Measurements from ENCODE around the gene LMX1A.

The LMX1A gene

GRCh38 chr1:165355977-165356811, at the start of gene LMX1A:
Gene LMX1A, minus strand, starts transcription at chr1:165356715. Its CDS starts 1,156 bp downstream, at chr1:165355559.
- DNase-seq (ENCODE audit: low read depth in 2 of 2): no peak

DNA sequence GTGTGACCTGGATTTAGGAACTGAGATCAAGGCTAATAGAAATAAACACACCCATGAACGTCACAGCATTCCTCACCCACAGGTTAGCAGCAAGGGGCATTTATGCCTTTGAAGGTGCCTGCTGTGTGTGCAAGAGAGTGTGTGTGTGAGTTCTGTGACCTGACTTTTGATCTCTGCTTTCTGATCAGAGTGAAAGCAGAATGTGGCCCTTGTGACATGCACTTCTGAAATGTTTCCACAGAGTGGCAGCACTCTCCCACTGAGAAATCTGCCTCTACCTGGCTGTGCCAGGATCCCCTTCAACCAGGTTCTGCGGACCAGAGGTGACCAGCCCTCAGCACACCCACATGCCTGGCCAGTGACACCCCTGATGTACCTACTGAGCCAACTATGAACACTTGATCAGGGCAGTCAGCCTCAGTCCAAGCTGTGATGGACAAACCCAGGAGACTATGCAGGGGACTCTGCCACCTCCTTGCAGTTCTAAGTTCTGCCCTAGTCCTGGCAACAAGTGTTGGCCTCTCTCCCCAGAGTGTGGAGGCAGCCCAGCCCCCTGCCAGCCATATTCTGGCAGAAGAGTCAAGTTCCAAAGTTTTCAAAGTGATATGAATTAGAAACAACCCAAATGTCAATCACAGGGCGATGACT, 47.4 kb upstream of the LMX1A start:
- DNase-seq (ENCODE audit: low read depth in 2 of 2): no peak

GRCh38 chr1:165402517-165403111, 46.1 kb upstream of the LMX1A start:
- DNase-seq (ENCODE audit: low read depth in 2 of 2): no peak

DNA sequence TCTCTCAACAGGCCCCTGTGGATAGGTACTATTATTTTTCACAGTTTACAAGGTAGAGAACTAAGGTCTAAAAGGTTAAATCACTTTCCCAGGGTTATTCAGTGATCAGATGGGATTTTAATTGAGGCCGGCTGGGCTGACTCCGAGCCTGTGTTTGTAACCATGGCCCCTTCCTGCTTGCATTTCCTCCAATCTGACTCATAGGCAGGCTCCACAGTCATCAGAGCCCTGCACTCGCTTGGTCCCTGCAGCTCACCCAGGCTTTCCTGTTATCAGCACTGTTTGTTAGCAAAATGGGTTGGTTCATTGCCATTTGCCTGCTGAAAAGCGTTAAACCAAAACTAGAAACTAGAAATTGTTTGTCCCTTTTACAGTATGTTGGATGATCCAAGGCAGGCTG, 41.4 kb upstream of the LMX1A start:
- DNase-seq (ENCODE audit: low read depth in 2 of 2): no peak

GRCh38 chr1:165395901-165396300, 39.4 kb upstream of the LMX1A start:
- DNase-seq (ENCODE audit: low read depth in 2 of 2): no peak

GRCh38 chr1:165395478-165395877, 39.0 kb upstream of the LMX1A start:
- DNase-seq (ENCODE audit: low read depth in 2 of 2): no peak

- peak; percentile 77 for DNase-seq (ENCODE audit: low read depth in 2 of 2)
Measured at GRCh38 chr1:165392634-165393571, 36.4 kb upstream of the LMX1A start.

DNA sequence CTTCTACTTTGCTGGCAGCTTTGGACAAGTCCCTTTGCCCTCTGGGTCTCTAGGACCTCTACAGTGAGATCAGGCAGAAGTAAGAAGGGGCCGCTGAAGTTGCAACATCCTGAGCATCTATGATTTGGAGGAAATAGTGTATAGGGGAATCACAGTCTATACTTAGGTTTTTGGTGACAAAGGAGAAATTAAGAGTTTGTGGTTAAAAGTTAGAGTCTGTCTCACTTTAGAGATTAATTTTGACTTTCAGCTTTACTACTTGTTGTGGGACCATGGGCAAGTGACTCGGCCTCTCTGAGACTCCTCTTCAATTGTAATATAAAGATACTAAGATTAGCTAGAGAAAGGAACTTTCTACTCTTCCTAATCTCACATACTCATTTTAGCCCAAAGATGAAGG, 33.1 kb upstream of the LMX1A start:
- no peak for DNase-seq (ENCODE audit: low read depth in 2 of 2)

DNA sequence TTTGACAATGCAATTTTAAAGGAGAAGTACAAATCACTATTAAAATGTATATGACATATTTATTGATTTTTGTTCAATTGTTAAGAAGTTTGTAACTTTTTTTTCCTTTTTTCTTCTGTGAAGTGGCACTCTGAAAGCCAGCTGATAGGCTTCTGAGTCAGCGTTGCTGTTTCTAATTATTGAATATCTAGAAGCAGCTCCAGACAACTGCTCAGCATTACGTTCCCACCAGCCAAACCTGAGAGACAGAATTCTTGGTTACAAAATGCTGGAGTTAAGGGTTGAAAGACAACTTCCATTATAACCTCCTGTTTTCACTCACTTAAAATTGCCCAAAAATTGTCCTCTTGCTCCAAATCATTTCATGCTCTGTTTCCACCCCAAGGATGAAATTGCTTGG, 31.4 kb upstream of the LMX1A start:
- no peak for DNase-seq (ENCODE audit: low read depth in 2 of 2)

DNA sequence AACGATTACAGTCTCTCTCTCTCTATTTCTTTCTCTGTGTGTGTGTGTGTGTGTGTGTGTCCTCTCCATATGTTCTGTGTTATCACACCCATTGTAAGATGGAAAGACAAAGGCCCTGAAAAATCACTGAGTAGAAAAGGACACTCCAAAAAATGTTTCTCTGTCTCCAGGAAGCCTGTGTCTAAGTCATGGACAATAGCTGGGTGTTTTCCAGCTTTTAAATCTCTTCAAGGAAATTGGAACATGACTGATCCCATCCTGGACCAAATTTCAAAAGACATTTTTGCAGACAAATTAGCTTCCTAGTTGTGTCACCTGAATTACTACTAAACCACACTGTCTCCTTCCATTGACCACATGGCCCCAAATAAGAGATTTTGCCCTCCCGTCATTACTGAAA, 31.0 kb upstream of the LMX1A start:
- DNase-seq (ENCODE audit: low read depth in 2 of 2): no peak

DNA sequence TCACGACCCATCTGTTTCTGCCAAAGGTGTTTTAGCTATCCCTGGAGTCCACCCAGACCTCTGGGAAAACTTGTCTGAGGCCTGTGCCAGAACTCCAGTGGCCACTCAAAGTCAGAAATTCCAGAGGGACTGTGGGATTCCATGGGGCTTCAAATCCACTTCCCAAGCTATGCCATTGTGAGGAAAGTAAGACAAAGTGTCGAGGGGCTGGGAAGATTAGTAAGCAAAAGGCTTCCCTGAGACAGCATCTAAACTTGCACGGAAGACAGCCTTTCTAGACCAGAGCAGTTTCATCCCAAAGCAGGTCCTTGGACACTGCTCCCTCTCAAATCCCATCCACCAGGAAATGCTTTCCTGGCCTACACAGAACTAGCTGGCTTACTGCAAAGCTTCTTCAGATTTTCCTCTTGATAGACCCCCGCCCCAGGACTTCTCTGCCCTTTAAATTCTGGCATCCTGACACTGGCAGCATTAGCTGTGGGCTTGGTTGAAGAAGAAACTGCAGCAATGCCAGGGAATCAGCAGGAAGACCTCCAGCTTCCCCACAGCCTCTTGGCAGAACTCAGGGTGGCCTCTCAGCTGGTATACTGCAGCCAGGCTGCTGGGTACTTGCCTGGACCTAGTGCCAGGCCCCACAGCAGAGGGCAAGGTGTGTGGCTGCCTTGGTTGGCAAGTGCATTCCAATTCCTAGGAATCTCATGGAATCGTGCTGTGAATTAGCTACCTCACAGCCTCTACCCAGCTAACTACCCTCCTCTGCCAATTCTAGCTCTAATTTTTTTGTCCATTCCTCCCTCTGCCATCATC, 27.3 kb upstream of the LMX1A start:
- no peak for DNase-seq (ENCODE audit: low read depth in 2 of 2)

DNA sequence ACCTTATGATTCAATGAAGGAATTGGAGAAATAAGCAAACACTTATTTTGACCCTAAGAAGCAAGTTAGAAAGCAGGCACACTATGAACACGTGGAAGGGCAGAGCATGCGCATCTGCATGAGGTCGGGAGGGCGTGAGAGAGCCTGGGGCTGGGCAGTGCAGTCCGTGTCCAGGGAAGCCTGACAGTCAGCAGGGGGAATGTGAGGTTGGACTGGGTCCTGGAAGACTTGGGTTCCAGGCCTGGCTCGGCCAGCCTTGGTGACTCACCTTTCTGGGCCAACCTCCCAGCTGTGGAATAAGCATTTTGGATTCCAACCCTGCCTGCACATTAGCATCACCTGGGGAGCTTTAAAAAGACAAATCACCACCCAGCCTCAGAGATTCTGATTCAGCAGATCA, 26.6 kb upstream of the LMX1A start:
- DNase-seq (ENCODE audit: low read depth in 2 of 2): no peak

- no peak for DNase-seq (ENCODE audit: low read depth in 2 of 2)
Measured at GRCh38 chr1:165381745-165382505, 25.4 kb upstream of the LMX1A start.

GRCh38 chr1:165376811-165377311, 20.3 kb upstream of the LMX1A start:
- DNase-seq (ENCODE audit: low read depth in 2 of 2): no peak

DNA sequence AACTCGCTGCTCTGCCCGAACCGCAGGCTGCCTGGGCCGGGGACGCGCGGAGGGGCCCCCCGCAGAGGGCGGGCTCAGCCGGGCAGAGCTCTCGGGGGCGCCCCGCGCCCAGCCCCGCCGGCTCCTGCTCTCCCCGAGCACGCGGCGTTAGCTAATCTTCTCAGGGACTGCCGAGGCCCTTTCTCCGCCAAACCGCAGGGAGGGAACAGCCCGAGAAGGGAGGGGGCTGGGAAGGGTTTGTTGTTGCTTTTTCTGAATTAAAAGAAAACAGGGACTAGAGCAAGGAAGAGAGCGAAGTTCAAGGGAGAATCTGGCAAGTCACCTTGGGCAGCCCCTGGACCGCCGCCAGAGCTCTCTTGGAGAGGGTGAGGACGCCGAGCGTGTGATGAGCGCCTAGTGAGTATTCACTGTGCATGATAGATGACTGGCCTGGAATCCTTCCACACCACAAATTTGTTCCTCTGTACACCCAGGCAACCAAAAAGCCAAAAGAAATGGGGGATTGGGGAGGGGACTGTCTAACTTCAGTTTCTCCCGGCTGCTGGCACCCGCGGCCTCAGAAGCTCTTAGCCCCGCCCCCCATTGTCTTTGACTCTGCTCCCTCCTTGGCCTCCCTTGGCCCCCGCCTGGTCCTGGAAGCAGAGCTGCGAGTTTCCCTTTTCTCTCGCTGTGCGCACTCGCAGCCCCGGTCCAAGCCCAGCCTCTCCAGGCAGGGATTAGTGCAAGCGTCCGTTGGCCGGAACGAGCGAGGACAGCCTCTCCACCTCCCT, 19.7 kb upstream of the LMX1A start:
- peak in 1 of 2 donors; percentile 19 for DNase-seq (ENCODE audit: low read depth in 2 of 2)

GRCh38 chr1:165375623-165376022, 19.1 kb upstream of the LMX1A start:
- no peak for DNase-seq (ENCODE audit: low read depth in 2 of 2)

GRCh38 chr1:165371588-165372225, 15.2 kb upstream of the LMX1A start:
- no peak for DNase-seq (ENCODE audit: low read depth in 2 of 2)

DNA sequence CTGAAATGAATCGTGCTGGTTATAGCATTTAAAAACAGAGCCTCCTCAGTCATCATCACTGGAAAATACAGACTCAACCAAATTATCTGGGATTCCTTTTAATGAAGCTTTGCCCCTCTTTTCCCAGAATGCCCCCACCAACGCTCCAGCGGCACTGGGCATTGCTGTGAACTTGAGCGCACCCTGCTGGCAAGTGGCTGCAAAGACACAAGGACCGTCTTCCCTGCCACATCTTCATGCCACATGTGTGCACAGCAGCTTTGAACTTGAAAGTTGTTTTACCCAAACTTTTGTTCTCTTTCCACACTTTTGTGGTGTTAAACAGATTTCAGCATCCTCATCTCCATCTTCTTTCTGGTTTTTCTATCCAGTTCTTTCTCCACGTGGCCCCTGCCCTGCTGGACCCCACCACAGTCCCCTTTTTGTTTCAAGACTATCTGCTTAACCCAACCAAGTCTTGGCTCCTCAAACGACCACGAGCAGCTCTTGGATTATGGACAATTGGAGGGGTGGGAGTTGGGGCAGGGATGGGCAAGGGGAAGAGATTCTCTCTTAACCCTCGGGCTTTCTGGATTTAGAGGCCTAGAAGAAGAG, 12.8 kb upstream of the LMX1A start:
- peak; percentile 32 to 54 for DNase-seq (ENCODE audit: low read depth in 2 of 2)
